Measurements from ENCODE around the gene ADARB1. TPM values are rescaled to one million over a fixed set of nuclear protein-coding genes. Genes with fewer than 3 reads are reported as not detected.

The ADARB1 gene
- polyA plus RNA-seq, 1 of the 3 experiments (the other 2 are of a cell fraction), result 7.8 TPM

DNA sequence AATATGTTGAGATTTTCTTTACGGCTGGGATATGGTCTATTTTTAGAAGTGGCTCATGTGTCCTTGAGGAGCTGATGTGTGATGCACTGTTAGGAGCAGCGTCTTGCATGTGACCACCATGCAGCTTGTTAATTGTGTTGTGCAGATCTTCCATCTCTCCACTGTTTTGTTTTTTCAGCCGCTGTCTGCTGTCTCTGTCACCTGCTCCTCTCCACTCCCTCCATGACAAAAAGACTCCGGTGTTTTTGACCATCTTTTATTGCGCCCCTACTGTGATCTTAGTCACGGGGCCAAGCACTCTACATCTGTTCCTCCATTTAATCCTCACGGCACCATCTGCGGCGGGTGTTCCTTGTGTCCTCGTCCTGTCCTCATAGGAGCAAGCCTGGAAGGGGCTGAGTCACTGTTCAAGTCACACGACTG is 51.8 kb downstream of the ADARB1 start (continued):
- TF ChIP-seq NFIC (IDR thresholded peaks at IDR 0.05; ENCODE audit: borderline replicate concordance) (no peak), YY1 (IDR thresholded peaks at IDR 0.05; ENCODE audit: low read depth) (no peak), JUND (IDR thresholded peaks at IDR 0.05) (no peak), TEAD4 (IDR thresholded peaks at IDR 0.05; ENCODE audit: borderline replicate concordance, insufficient read depth) (no peak)
- TF ChIP-seq, protein P1, sequence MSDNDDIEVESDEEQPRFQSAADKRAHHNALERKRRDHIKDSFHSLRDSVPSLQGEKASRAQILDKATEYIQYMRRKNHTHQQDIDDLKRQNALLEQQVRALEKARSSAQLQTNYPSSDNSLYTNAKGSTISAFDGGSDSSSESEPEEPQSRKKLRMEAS (IDR thresholded peaks at IDR 0.05; ENCODE audit: low read depth), result no peak

DNA sequence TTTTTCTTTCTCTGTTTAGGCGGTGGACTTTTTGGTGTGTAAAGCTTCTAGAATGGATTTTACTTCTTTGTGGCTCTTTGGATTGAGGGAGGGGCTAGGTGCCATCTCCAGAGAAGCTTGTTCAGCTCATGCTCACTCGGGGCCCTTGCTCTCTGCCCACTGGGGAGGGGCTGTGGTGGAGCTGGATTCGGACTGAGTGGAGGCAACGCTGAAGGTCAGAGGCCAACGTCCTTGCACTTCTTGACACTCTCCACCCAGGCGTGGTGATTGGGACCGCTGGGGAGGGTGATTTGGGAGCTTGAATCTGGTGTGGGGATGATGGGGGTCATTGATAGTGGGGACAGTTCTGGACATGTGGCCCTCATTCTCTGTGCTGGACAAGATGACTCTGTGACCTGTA is 52.6 kb downstream of the ADARB1 start:
- Histone ChIP-seq H3K4me1 (ENCODE audit: control insufficient read depth in 1 of 2, insufficient read depth in 2 of 2, low read depth in 1 of 2, low read length in 1 of 2) (peaks cover 14 to 22% of the 10 kb centered on the region in 2 experiments), H3K27me3 (ENCODE audit: insufficient read depth) (no peaks in the 10 kb centered on the region), H3K27ac (ENCODE audit: low read depth in 2 of 2, low read length in 1 of 2) (no peak overlapping the region), H3K9me3 (no peaks in the 10 kb centered on the region), H4K20me1 (ENCODE audit: insufficient read depth) (no peaks in the 10 kb centered on the region), H3K4me2 (no peak overlapping the region), H3F3A (replicated peaks; ENCODE audit: insufficient read depth) (peaks cover 35% of the 10 kb centered on the region), H3K79me2 (ENCODE audit: insufficient read depth) (no peaks in the 10 kb centered on the region; the same call in 1 of the 2 replicates), H3K9ac (no peak overlapping the region), H3K9me2 (no peaks in the 10 kb centered on the region), H3K36me3 (replicated peaks in 1 of 2; ENCODE audit: control insufficient read depth in 1 of 2, insufficient read depth in 2 of 2, low read length in 1 of 2) (no peaks in the 10 kb centered on the region), H3K4me3 (ENCODE audit: low read depth in 2 of 2, low read length in 1 of 2) (no peak overlapping the region), H2AFZ (ENCODE audit: low read depth) (no peak overlapping the region)
- DNase-seq, result no peak
- WGBS (ENCODE audit: low lambda C conversion rate), result 89% methylated on average over 7 of the region's 7 CpGs
- TF ChIP-seq, protein P2, sequence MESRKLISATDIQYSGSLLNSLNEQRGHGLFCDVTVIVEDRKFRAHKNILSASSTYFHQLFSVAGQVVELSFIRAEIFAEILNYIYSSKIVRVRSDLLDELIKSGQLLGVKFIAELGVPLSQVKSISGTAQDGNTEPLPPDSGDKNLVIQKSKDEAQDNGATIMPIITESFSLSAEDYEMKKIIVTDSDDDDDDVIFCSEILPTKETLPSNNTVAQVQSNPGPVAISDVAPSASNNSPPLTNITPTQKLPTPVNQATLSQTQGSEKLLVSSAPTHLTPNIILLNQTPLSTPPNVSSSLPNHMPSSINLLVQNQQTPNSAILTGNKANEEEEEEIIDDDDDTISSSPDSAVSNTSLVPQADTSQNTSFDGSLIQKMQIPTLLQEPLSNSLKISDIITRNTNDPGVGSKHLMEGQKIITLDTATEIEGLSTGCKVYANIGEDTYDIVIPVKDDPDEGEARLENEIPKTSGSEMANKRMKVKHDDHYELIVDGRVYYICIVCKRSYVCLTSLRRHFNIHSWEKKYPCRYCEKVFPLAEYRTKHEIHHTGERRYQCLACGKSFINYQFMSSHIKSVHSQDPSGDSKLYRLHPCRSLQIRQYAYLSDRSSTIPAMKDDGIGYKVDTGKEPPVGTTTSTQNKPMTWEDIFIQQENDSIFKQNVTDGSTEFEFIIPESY (IDR thresholded peaks at IDR 0.05; ENCODE audit: borderline replicate concordance, low read depth), result no peak
- TF ChIP-seq NRF1 (IDR thresholded peaks at IDR 0.05; ENCODE audit: low read depth, low read length), result no peak
- no peak for TF ChIP-seq GABPA (IDR thresholded peaks at IDR 0.05; ENCODE audit: low read depth)
- TF ChIP-seq SMC3 (IDR thresholded peaks at IDR 0.05; ENCODE audit: low read depth, low read length), result no peak
- no peak for TF ChIP-seq FOSL2 (IDR thresholded peaks at IDR 0.05; ENCODE audit: borderline replicate concordance, low read depth)
- TF ChIP-seq, protein P3, sequence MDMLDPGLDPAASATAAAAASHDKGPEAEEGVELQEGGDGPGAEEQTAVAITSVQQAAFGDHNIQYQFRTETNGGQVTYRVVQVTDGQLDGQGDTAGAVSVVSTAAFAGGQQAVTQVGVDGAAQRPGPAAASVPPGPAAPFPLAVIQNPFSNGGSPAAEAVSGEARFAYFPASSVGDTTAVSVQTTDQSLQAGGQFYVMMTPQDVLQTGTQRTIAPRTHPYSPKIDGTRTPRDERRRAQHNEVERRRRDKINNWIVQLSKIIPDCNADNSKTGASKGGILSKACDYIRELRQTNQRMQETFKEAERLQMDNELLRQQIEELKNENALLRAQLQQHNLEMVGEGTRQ (IDR thresholded peaks at IDR 0.05; ENCODE audit: borderline replicate concordance, low read depth, low read length), result no peak
- TF ChIP-seq, protein P4, sequence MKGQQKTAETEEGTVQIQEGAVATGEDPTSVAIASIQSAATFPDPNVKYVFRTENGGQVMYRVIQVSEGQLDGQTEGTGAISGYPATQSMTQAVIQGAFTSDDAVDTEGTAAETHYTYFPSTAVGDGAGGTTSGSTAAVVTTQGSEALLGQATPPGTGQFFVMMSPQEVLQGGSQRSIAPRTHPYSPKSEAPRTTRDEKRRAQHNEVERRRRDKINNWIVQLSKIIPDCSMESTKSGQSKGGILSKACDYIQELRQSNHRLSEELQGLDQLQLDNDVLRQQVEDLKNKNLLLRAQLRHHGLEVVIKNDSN (IDR thresholded peaks at IDR 0.05; ENCODE audit: borderline replicate concordance, low read depth), result no peak
- TF ChIP-seq JUND (IDR thresholded peaks at IDR 0.05), result no peak
- TF ChIP-seq, protein P5, sequence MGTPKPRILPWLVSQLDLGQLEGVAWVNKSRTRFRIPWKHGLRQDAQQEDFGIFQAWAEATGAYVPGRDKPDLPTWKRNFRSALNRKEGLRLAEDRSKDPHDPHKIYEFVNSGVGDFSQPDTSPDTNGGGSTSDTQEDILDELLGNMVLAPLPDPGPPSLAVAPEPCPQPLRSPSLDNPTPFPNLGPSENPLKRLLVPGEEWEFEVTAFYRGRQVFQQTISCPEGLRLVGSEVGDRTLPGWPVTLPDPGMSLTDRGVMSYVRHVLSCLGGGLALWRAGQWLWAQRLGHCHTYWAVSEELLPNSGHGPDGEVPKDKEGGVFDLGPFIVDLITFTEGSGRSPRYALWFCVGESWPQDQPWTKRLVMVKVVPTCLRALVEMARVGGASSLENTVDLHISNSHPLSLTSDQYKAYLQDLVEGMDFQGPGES (IDR thresholded peaks at IDR 0.05; ENCODE audit: low read depth, low read length), result no peak
- TF ChIP-seq MXI1 (IDR thresholded peaks at IDR 0.05; ENCODE audit: low read depth, low read length), result no peak
- TF ChIP-seq POLR2AphosphoS5 (IDR thresholded peaks at IDR 0.05; ENCODE audit: low read depth, low read length), result no peak
- TF ChIP-seq RCOR1 (IDR thresholded peaks at IDR 0.05; ENCODE audit: low read length), result no peak
- TF ChIP-seq, protein P6, sequence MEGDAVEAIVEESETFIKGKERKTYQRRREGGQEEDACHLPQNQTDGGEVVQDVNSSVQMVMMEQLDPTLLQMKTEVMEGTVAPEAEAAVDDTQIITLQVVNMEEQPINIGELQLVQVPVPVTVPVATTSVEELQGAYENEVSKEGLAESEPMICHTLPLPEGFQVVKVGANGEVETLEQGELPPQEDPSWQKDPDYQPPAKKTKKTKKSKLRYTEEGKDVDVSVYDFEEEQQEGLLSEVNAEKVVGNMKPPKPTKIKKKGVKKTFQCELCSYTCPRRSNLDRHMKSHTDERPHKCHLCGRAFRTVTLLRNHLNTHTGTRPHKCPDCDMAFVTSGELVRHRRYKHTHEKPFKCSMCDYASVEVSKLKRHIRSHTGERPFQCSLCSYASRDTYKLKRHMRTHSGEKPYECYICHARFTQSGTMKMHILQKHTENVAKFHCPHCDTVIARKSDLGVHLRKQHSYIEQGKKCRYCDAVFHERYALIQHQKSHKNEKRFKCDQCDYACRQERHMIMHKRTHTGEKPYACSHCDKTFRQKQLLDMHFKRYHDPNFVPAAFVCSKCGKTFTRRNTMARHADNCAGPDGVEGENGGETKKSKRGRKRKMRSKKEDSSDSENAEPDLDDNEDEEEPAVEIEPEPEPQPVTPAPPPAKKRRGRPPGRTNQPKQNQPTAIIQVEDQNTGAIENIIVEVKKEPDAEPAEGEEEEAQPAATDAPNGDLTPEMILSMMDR (IDR thresholded peaks at IDR 0.05), result no peak
- TF ChIP-seq FOXM1 (IDR thresholded peaks at IDR 0.05; ENCODE audit: low read depth), result no peak
- no peak for TF ChIP-seq RFX5 (IDR thresholded peaks at IDR 0.05; ENCODE audit: low read length)
- no peak for TF ChIP-seq NFIC (IDR thresholded peaks at IDR 0.05; ENCODE audit: borderline replicate concordance)
- POLR2A ChIA-PET, result interaction anchor here (0.7 kb wide), 1 partner anchor 179 kb away, joined by 5 read pairs; no protein-coding TSS in a partner anchor
- CTCF ChIA-PET, result interaction anchor here (0.7 to 9.8 kb wide), 10 partner anchors 12 to 315 kb away, joined by 3 to 334 read pairs (median 20); no protein-coding TSS in a partner anchor
